HEK293 (cell line): ENCODE results near the gene DPH2.
A peak's percentile ranks its signal among the peaks of the same experiment; 100 is the strongest.

Experiments used
- ELK4 ChIP-seq: IDR thresholded peaks from 2 replicates; pipeline ENCODE4 v1.6.1; 2011; ENCODE audit warnings: mild to moderate bottlenecking, low read depth, low read length, borderline replicate concordance
- GFI1B ChIP-seq: fragments of 450-650 bp; formaldehyde crosslinking; IDR thresholded peaks from 2 replicates; pipeline ENCODE4 v1.5.1; 2016; ENCODE audit warnings: missing biosample characterization, missing genetic modification characterization
- HIC1 ChIP-seq: fragments of 450-650 bp; formaldehyde crosslinking; IDR thresholded peaks from 2 replicates; pipeline ENCODE4 v1.5.1; 2016; ENCODE audit warnings: missing biosample characterization, missing genetic modification characterization
- SP2 ChIP-seq: fragments of 450-650 bp; formaldehyde crosslinking; IDR thresholded peaks from 2 replicates; pipeline ENCODE4 v1.5.1; 2016; ENCODE audit warnings: missing biosample characterization, missing genetic modification characterization
- YY1 ChIP-seq: fragments of 450-650 bp; formaldehyde crosslinking; IDR thresholded peaks from 2 replicates; pipeline ENCODE4 v1.5.1; 2018; ENCODE audit warnings: missing biosample characterization, missing genetic modification characterization
- YY2 ChIP-seq: fragments of 450-650 bp; formaldehyde crosslinking; IDR thresholded peaks from 2 replicates; pipeline ENCODE4 v1.5.1; 2016; ENCODE audit warnings: missing biosample characterization, missing genetic modification characterization
- ZBTB44 ChIP-seq: fragments of 450-650 bp; IDR thresholded peaks from 2 replicates; pipeline ENCODE4 v1.5.1; 2018; ENCODE audit warnings: missing biosample characterization, mild to moderate bottlenecking, missing genetic modification characterization
- ZFP37 ChIP-seq: fragments of 450-650 bp; formaldehyde crosslinking; IDR thresholded peaks from 2 replicates; pipeline ENCODE4 v1.5.1; 2016; ENCODE audit warnings: missing biosample characterization, missing genetic modification characterization
- ZFP41 ChIP-seq: fragments of 450-650 bp; formaldehyde crosslinking; IDR thresholded peaks from 2 replicates; pipeline ENCODE4 v1.5.1; 2016; ENCODE audit warnings: missing biosample characterization, missing genetic modification characterization, borderline replicate concordance
- ZNF114 ChIP-seq: fragments of 450-650 bp; formaldehyde crosslinking; IDR thresholded peaks from 2 replicates; pipeline ENCODE4 v1.5.0; 2017; ENCODE audit warnings: missing biosample characterization, missing genetic modification characterization
- ZNF148 ChIP-seq: fragments of 450-650 bp; formaldehyde crosslinking; IDR thresholded peaks from 2 replicates; pipeline ENCODE4 v1.5.0; 2017; ENCODE audit warnings: missing biosample characterization, missing genetic modification characterization, borderline replicate concordance
- ZNF157 ChIP-seq: fragments of 450-650 bp; formaldehyde crosslinking; IDR thresholded peaks from 2 replicates; pipeline ENCODE4 v1.5.1; 2016; ENCODE audit warnings: missing biosample characterization, missing genetic modification characterization
- ZNF175 ChIP-seq: fragments of 450-650 bp; formaldehyde crosslinking; IDR thresholded peaks from 2 replicates; pipeline ENCODE4 v1.5.1; 2016; ENCODE audit warnings: missing biosample characterization, missing genetic modification characterization
- ZNF184 ChIP-seq: fragments of 450-650 bp; IDR thresholded peaks from 2 replicates; pipeline ENCODE4 v1.5.1; 2018; ENCODE audit warnings: missing biosample characterization, mild to moderate bottlenecking, missing genetic modification characterization
- ZNF202 ChIP-seq: fragments of 450-650 bp; formaldehyde crosslinking; IDR thresholded peaks from 2 replicates; pipeline ENCODE4 v1.5.1; 2016; ENCODE audit warnings: missing biosample characterization, missing genetic modification characterization, borderline replicate concordance
- ZNF239 ChIP-seq: fragments of 450-650 bp; formaldehyde crosslinking; IDR thresholded peaks from 2 replicates; pipeline ENCODE4 v1.5.1; 2016; ENCODE audit warnings: missing biosample characterization, missing genetic modification characterization
- ZNF24 ChIP-seq: fragments of 450-650 bp; formaldehyde crosslinking; IDR thresholded peaks from 2 replicates; pipeline ENCODE4 v1.5.1; 2016; ENCODE audit warnings: missing biosample characterization, missing genetic modification characterization
- ZNF324 ChIP-seq: fragments of 450-650 bp; formaldehyde crosslinking; IDR thresholded peaks from 2 replicates; pipeline ENCODE4 v1.5.1; 2016; ENCODE audit warnings: missing biosample characterization, missing genetic modification characterization
- ZNF335 ChIP-seq: fragments of 450-650 bp; formaldehyde crosslinking; conservative IDR thresholded peaks from 2 replicates; pipeline ENCODE4 v1.5.1; 2016; ENCODE audit warnings: missing biosample characterization, missing genetic modification characterization
- ZNF362 ChIP-seq: fragments of 450-650 bp; formaldehyde crosslinking; IDR thresholded peaks from 2 replicates; pipeline ENCODE4 v1.5.1; 2016; ENCODE audit warnings: missing biosample characterization, missing genetic modification characterization
- ZNF514 ChIP-seq: fragments of 450-650 bp; formaldehyde crosslinking; IDR thresholded peaks from 2 replicates; pipeline ENCODE4 v1.5.1; 2016; ENCODE audit warnings: missing biosample characterization, missing genetic modification characterization
- ZNF560 ChIP-seq: fragments of 450-650 bp; formaldehyde crosslinking; IDR thresholded peaks from 2 replicates; pipeline ENCODE4 v1.5.1; 2017; ENCODE audit warnings: missing biosample characterization, missing genetic modification characterization, borderline replicate concordance
- ZNF561 ChIP-seq: fragments of 450-650 bp; IDR thresholded peaks from 2 replicates; pipeline ENCODE4 v1.5.1; 2018; ENCODE audit warnings: missing biosample characterization, missing genetic modification characterization, borderline replicate concordance
- ZNF692 ChIP-seq: fragments of 450-650 bp; formaldehyde crosslinking; IDR thresholded peaks from 2 replicates; pipeline ENCODE4 v1.5.1; 2016; ENCODE audit warnings: missing biosample characterization, missing genetic modification characterization
- ZNF704 ChIP-seq: fragments of 450-650 bp; formaldehyde crosslinking; IDR thresholded peaks from 2 replicates; pipeline ENCODE4 v1.5.1; 2016; ENCODE audit warnings: missing biosample characterization, missing genetic modification characterization
- ZNF843 ChIP-seq: fragments of 450-650 bp; formaldehyde crosslinking; IDR thresholded peaks from 2 replicates; pipeline ENCODE4 v1.5.1; 2016; ENCODE audit warnings: missing biosample characterization, missing genetic modification characterization
- ZSCAN18 ChIP-seq: fragments of 450-650 bp; formaldehyde crosslinking; IDR thresholded peaks from 2 replicates; pipeline ENCODE4 v1.5.1; 2016; ENCODE audit warnings: missing biosample characterization, missing genetic modification characterization

The DPH2 gene

GRCh38 chr1:43958351-43959255 lies 11.2 kb upstream of the DPH2 start (continued):
- TF ChIP-seq ZNF561 (tag by site-specific recombination) (no peak), ZNF335 (tag by site-specific recombination) (no peak), ZNF324 (peak; percentile 56; the same call in 1 of the 2 replicates), ZBTB44 (tag by site-specific recombination) (no peak), ZFP37 (tag by site-specific recombination) (no peak), ZNF843 (peak; percentile 75), ZNF175 (tag by site-specific recombination) (no peak), GFI1B (tag by site-specific recombination) (no peak), ZNF704 (tag by site-specific recombination) (no peak), ZNF157 (no peak), ZNF184 (tag by site-specific recombination) (no peak), ZNF148 (tag by site-specific recombination) (no peak), ZNF239 (tag by site-specific recombination) (no peak), ZNF514 (tag by site-specific recombination) (no peak), ZSCAN18 (tag by site-specific recombination) (no peak), HIC1 (tag by site-specific recombination) (peak; percentile 81), ZNF692 (tag by site-specific recombination) (peak; percentile 79), YY2 (tag by site-specific recombination) (no peak), SP2 (no peak), ZNF114 (tag by site-specific recombination) (no peak), ELK4 (no peak), ZNF560 (tag by site-specific recombination) (no peak), ZNF202 (no peak), ZNF362 (tag by site-specific recombination) (no peak), ZFP41 (tag by site-specific recombination) (no peak), ZNF24 (tag by site-specific recombination) (no peak), YY1 (tag by site-specific recombination) (no peak)
